ENCODE results near the gene PTPN14.
A peak's percentile ranks its signal among the peaks of the same experiment; 100 is the strongest.

Gene PTPN14

DNA sequence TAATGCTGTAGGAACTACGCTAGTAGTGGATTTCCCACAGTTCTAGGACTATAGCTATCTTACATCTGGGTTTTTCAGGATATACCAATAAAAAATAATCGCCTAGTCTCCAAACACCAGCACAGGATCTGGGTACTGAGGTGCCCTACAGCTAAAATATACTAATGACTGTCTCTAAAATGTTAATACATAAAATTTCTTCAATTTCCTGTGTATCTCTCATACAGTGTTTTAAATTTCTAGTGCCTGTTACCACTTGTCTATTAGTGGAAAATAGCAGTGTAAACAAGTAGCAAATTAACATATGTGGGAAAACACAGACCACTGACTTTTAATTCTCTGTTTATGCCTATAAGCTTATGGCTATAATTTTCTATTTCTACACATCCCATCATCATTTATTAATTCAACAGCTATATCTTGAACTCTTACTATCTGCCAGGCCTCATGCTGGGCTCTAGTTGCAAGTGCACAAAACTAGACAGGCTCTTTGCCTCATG is 16.1 kb upstream of the PTPN14 start:
- no peak for DNase-seq

DNA sequence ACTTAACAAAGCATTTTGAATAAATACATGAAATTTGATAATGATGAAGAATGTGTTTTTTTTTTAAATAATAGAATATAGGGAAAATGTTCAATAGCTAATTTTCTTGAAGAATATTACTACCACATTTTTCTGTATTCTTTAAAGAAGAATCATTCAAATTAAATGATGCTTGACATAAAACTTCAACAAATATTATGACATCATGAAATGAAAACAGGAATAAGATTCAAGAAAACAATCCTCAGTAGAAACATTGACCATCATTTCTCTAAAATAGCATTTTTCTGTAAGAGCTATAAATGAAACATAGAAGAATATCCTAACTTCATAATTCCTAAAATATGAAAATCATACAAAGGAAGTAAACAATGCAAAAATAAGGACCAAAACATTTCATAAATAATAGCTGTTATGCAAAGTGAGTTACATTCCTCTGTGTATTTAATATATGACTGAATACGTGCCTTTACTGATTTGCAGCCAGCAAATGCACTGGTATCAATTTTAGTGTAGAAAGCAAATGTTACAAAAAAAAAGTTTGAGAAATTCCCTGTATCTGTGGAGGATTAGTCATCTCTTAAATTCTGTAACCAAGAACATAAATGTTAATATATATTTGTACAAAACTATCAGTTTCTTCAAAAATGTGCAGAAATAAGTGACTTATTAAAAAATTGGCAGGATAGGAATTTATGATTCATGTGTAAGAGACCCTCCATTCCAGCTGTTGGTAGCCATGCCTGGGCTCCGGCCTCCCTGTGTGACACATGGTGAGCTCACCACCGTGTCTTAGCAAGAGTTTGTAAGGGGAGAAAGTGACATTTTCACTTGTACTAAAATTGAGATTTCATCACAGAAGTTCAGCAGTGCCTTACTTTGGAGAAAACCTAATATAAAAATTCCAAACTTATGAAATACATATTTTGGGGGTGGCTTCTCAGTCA is 15.0 kb upstream of the PTPN14 start:
- no peak for DNase-seq

DNA sequence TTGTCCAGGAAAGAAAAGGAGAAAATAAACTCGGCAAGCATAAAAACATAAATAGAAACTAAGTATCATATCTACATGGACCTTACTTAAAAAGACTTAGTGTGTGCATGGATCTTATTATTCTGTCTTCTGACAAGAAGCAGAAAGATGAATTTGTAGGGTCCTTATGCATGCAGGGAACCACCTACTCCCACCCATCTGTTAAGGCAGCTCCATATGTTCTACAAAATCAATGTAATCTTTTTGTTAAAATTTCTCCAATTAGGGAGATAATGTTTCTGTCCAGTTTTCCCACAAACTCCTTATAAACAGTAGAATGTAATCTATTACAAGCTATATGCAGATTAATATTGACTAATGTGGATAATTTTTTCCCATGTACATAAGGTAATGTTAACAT is 13.9 kb upstream of the PTPN14 start:
- DNase-seq: no peak

DNA sequence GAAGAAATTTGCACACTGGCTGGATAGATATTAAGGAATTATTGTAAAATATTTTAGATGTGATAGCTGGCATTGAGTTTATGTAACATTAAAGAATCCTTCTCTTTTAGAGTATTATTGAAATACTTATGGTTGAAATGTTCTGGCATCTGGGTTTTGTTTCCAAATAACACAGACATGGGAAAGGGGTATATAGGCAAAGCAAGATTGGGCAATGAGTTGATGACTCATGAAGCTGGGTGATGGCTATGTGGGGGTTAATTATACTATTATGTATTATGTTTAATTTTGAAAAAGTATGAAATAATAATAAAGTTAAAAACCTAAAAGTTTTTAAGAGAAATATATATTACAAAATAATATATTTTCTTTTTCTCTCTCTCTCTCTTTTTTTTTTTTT is 12.5 kb upstream of the PTPN14 start:
- no peak for DNase-seq

DNA sequence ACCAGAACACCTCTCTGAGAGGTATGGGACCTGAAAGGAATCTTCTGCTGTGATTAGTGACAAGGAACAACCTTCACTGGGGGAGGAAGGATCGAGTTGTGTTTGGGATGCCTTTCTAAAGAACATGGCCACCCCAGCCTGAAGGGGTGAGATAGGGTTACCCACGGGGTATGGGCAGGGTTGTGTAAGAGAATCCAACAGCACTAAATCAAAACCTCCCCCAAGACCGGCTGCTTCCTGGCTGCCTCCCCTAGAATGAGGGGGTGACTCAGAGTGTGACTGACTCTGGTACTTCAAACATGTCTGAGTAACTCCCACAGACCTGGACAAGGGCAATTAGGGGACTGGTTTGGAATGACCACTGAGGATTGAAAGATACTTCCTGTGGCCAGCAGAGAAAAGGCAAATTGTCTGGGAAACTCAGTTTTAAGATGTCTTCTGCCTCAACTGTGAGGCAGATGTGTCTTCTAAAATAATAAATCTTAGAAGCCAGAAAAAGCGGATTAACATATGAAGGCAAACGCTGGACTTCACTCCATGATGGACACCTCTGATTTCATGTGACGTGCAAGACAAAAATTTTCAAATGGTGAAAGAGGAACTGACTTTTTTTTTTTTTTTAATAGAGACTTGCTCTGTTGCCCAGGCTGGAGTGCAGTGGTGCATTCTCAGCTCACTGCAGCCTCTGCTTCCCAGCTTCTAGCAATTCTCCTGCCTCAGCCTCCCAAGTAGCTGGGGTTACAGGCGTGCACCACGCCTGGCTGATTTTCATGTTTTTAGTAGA is 6.7 kb upstream of the PTPN14 start:
- DNase-seq: no peak

DNA sequence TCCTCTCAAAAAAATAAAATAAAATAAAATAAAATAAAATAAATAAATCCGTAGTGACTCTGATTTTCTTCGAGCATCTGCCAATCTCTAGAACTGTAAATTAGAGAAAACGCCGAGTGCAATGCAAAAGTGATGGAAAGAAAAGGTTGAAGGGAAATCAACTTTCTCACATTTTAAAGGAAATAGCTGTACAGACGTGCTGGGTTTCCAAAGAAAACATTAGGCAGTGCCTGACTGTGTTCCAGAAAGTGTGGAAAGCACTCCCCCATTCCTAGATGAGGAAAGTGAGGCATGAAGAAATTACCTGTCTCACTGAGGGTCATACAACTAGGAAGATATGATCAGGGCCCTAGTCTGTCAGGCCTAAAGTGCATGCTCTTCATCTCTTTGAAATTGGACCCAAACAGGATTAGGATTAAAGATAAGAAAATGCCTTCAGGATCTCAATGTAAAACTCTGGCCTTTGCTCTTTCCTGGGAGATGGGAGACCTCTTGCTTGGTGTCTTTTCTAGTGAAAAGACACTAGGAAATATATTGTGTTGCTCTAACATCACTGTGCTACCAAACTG is 1.8 kb upstream of the PTPN14 start:
- DNase-seq: no peak

DNA sequence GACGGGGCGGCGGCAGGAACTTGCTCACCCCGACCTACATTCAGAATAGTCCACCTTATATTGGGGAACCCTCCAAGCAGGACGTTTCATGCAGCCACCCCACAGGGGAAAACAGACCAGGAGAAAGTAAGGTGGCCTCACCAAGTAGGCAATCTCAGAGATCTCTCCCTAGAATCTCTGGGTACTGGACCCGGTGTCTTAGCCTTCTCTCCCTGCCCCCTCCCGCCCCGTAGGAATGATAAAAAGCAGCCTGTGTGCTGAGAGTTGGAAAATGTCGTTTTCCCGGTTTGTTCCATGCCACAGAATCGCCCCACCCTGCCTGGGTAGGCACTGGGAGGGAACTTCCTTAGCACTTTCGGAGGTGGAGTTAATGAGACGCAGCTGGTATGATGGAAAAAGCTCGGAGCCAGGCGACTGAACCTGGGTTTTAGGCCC is 789 bp upstream of the PTPN14 start:
- DNase-seq: peak; percentile 73

DNA sequence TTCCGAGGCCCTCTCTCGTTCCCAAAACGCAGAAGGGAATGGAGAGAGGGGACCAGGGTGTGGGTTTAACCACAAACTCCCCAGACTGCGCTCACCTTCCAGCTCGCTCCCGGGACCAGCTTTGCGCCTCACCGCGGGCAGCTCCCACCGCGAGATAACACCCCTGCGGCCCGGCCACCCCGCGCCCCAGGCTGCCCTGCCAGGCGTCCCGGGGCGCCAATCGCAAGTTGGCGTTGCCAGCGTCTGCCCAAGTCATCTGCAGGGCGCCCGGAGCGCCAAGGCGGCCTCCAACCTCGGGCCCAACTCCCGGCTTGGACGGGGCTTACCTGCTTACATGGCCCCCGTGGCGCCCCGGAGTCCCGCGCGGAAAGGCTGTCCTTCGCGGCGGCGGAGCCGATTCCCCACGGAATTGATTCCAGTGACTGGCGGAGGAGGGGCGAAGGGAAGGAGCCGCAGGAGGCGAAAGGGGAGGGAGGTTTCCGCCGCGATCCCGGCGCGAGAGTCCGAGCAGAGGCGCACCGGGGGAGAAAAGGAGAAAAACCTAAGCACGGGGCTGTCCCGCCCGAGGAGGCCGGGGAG is 456 bp downstream of the PTPN14 start:
- peak; percentile 48 for DNase-seq

DNA sequence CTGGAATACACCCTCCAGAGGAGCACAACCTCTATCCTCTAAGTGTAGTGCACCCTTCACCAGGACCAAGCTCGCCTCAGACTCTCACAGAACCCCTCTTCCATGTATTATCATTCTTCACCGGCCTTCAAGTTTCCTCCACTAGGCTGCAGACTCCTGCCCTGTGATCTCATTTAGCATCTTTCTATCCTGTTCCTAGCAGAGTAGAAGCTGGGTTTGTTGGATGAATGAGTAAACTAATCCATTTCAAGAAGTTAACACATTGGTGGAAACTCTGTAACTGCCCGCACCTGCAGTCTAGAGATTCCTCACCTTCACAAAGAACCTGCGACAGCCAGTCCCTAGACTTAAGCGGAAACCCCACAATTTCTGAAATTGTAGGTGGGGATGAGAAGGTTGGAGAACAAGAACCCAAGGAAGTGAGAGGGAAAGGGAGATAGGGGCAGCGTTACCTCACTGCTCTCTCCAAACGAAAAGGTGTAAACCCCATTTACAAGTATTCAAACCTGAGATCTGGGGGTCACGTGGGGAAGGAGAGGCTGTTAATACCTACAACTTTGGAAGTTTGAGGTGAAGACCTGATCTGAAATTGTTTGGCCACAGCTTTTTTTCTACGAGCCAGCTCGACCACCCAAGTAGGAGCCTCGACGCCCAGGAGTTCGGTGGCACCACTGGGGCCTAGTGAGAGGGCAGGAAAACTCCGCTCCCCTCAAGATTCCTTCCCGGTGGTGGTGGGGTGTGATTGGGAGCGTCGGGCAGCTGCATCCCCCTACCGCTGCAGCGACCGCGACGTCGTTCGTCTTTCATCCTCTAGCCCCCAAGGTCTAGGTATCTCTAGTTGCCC is 1.2 kb downstream of the PTPN14 start:
- DNase-seq: no peak

DNA sequence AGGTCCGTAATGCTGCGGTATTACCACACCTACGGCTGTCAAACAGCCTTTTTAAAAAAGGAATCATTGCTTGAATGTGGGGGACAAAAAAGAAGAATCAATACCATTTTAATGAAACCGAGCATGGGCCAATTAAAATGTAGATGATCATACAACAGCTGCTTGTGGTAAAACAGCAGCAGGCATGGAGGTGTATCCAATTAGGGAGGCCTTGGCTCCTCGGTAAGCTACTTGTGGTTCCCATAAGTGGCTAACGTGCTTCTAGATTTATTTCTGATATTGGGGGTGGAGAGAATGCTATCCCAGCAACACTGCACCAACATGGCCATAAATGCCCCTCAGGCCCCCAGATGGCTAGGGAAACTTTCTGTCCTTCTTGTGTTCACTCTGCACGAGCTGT is 1.8 kb downstream of the PTPN14 start:
- no peak for DNase-seq

DNA sequence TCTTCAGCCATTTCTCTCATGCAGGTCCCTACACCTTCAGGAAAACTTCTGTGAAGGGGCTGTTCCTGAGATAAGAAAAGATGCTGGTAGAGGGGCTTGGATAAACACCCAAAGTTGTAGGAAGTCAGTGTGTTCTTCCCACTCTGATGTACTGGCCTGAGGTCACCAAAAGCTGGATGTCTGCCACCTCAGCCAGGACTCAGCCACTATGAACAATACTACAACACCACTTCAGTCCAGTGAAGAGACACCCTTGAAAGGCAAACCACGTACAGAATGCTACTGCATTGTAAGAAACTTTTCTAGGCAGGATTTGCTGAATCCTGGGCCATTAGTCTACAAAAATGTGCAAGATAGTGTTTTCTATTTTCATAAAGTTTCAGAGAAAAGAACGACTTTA is 2.4 kb downstream of the PTPN14 start:
- no peak for DNase-seq

DNA sequence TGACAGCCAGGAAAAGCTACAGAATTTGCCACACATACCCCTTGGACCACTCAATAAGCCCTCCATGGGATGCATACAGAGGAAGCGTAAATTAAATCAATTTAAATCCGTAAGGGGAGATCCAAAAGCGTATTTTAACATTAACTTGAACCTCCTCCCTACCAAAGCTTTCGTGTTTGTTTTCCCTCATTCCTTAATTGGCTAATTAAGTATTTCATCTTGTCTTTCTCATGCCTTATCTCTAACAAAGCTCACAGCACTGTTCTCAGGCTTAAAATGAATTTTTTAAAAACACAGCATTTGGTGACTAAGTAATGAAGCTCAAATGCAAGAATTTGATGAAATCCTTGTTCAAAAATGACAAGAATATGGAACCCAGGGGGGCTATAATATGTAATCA is 3.1 kb downstream of the PTPN14 start:
- DNase-seq: no peak

DNA sequence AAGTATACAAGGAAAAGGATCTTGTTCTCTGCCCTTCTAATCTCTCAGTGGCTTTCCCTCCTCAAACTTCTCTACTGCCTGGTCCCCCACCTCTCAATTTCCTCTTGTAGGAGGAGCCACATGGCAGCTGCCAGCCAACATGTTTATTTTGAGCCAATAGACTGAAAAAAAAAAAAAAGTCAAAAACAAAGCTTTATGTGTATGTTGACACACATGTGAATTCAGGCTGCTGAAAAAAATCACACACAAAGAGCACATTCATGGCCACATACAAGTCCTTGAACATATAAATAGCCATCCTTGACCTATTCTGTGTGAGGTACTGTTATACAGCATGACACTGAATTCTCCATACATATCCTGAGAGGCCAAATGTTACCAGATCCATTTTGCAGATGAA is 3.7 kb downstream of the PTPN14 start:
- no peak for DNase-seq

DNA sequence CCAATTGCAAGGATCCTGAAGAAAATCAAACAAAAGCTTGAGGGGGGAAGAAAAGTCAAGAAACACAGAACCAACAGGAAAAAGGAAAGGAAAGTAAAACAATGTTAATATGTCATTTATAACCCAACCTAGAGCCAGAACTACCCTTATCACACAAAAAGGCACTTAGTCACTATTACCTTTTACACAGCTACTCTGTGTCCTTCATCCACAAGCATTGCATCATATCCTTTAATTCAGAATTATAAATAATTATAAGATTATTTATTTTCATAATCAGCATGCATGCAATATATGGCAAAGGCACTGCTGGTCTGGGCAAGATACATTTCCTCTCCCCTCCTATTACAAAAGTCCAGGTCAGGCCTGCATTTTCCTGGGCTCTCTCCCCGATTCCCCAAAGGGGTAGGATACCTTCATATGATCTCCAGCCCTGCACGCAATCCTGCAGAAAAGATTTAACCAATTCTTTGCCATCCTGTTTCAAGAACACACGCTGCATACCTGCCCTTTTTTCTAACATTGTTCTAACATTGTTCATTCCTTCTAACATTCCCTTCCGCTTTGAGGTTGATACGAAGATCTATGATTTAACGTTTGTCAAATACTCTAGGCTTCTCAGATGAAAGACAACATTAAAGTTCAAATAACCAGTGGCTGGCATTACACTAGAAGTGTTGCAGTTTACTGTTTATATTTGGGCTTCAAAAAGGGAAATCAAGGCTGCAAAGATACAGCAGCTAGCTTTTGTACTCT is 4.3 kb downstream of the PTPN14 start:
- no peak for DNase-seq

DNA sequence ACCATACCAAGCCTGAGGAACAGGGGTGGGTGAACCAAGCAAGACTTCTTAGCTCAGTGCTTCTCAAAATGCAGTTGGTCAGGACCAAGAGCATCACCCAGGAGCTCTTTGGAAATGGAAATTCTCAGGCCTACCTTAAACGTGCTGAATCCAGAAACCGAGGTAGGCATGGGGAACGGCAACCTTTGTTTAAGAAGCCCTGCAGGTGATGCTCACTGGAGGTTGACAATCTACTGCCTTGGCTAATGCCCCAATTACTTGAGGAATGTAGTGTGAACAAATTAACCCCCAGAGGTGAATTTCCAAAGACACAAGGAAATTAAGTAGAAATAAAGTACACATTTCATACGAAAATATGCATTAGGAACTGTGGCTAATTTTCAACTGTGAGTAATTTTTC is 5.3 kb downstream of the PTPN14 start:
- DNase-seq: no peak

DNA sequence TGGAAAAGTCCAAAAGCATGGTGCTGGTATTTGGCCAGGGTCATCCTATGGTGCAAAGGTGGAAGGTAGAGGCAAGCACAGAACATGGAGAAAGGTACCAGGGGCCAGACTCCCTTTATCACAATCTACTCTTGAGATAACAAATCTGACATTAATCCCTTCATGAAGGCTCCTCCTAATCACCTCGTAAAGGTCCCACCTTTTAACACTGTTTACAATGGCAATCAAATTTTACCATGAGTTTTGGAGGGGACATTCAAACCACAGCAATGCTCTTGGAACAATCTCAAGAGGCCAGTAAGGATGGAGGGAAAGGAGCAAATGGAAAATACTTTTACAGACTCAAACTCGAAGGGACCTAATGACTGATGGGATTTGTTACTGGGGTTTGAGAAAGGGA is 6.1 kb downstream of the PTPN14 start:
- DNase-seq: no peak

DNA sequence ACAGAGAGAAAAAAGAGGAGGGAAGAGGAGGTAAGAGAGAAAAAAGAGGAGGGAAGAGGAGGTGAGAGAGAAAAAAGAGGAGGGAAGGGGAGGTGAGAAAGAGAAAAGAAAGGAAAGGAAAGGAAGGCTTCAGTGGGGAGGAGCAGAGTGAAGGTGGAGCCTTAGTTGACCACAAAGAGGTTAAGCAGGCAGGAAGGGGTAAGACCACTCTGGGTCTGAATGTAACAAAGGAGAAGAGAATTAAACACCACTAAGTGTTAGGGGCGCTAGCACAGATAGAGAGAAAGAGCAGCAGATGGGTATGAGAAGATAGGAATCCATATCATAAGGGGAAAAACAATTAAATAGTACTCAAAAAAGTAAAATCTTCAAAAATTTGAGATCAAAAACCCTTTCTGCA is 6.6 kb downstream of the PTPN14 start:
- no peak for DNase-seq

DNA sequence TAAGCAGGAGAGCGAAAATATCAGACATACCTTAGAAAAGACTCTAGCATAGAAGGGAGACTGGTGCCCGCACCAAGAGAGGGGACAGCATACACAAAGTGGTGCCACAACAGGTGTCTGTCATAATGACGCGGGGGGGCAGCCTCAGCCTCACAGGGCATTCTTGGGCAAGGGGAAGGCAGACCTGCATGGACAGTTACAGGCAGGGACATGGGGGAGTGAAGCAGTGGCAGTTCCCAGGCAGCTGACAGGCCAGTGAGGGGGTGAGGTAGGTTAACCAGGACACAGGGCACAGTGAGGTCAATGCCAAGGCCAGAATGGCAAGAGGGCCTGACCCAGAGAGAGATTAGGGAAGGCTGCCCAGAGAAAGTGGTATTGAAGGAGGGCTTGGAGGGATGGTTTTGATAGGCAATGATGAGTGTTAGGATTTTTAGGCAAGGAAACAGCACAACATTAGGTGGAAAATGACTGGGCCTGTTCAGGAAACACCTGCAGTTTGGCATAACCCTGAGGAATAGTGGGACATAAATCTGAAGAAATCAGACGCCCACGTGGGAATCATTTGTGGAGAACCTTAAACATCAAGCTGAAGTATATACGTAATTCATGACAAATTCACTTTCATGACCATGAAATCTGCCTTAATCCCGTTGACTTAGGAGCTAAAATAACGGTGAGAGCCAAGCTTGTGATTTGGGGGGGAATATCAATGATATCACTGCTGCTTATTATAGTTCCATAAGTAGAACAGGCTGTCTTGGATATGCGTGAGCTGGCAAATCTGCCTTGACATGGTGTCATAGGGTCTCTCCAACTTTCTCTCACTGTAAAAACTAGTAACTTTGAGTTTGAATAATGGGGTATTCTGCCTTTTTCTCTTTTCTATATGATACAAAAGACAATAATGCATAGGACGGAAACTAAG is 8.9 kb downstream of the PTPN14 start:
- DNase-seq: no peak

DNA sequence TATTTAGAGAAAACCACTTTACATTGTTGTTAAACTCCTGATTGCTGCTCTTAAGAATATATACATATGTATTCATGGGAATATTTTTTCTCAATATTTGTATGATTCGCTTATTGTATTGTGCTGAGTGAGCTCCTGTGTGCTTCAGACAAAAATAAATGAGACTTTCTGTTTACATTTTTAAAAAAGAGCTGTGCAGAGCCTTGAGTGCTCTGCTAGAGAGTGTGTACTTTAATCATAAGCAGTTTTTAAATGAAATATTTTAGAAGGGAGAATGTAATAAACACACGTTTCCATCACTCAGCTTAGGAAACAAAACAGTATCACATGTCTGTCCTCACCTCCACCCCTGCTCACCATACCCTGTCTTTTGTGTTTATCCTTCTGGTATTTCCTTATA is 9.7 kb downstream of the PTPN14 start:
- no peak for DNase-seq

DNA sequence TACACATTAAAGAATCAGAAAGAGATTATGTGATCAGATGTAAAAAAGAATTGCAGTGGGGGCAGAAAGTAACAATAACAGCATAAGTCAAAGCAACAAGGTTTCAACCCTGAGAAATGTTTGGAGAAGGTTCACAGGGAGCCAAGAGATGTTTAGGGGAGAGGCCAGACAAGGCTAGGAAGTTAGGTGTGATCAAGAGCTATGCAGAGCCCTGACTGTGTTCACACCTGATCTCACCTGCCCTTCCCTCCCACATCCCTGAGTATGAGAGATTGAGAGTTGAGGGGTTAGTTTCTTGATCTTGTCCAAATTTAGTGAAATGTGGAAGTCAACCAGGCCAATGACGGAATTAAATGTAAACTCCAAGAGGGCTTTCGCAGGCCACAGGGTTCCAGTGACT is 10.2 kb downstream of the PTPN14 start:
- DNase-seq: no peak
